GM23338 (cell line): ENCODE data around the gene CHST11. TPM values are rescaled to one million over a fixed set of nuclear protein-coding genes. Genes with fewer than 3 reads are reported as not detected.

Experiments
- ATAC-seq: fragments of 200-7000 bp; cut with Tn5 transposase; 3 replicates; pipeline ENCODE4 v1.9.1; 2020
- DNase-seq: peaks from one replicate; pipeline ENCODE4 v3.0.0-alpha.2; 2015; ENCODE audit warnings: low spot score
- H2AFZ ChIP-seq: fragments of 200-600 bp; sonication (generic); 2 replicates; pipeline ENCODE4 v1.8.0; 2016; ENCODE audit warnings: antibody characterized with exemption, mild to moderate bottlenecking, moderate library complexity
- H3F3A ChIP-seq: fragments of 200-600 bp; sonication (generic); replicated peaks from 2 replicates; pipeline ENCODE4 v1.8.0; 2017; ENCODE audit warnings: antibody characterized with exemption, mixed run types, low read depth
- H3K27ac ChIP-seq: fragments of 200-600 bp; sonication (generic); 2 replicates; pipeline ENCODE4 v1.6.1; 2016; ENCODE audit warnings: low read depth
- H3K27me3 ChIP-seq: fragments of 200-600 bp; sonication (generic); 2 replicates; pipeline ENCODE4 v1.8.0; 2016; ENCODE audit warnings: mild to moderate bottlenecking, mixed run types, moderate library complexity; ENCODE audit not compliant: insufficient read depth
- H3K36me3 ChIP-seq: fragments of 200-600 bp; sonication (generic); 2 replicates; pipeline ENCODE4 v1.8.0; 2016; ENCODE audit warnings: mild to moderate bottlenecking; ENCODE audit not compliant: insufficient read depth
- H3K4me1 ChIP-seq: fragments of 200-600 bp; sonication (generic); 2 replicates; pipeline ENCODE4 v1.8.0; 2016; ENCODE audit warnings: mild to moderate bottlenecking, moderate library complexity; ENCODE audit not compliant: insufficient read depth
- H3K4me2 ChIP-seq: fragments of 200-600 bp; sonication (generic); 2 replicates; pipeline ENCODE4 v1.7.1; 2017; ENCODE audit warnings: mixed run types
- H3K4me3 ChIP-seq: fragments of 200-600 bp; sonication (generic); 2 replicates; pipeline ENCODE4 v1.6.1; 2016; ENCODE audit warnings: mixed run types
- H3K79me2 ChIP-seq: fragments of 200-600 bp; sonication (generic); replicated peaks from 2 replicates; pipeline ENCODE4 v1.8.0; 2017; ENCODE audit warnings: mild to moderate bottlenecking; ENCODE audit not compliant: insufficient read depth
- H3K9me2 ChIP-seq: fragments of 200-600 bp; sonication (generic); 2 replicates; pipeline ENCODE4 v1.8.0; 2017; ENCODE audit not compliant: insufficient read depth
- H4K20me1 ChIP-seq: fragments of 200-600 bp; sonication (generic); replicated peaks from 2 replicates; pipeline ENCODE4 v1.8.0; 2017; ENCODE audit warnings: mild to moderate bottlenecking; ENCODE audit not compliant: insufficient read depth
- H3K27ac Mint-ChIP-seq: 2 replicates; pipeline ENCODE4 v1.8.0; 2020; ENCODE audit warnings: inconsistent platforms, mild to moderate bottlenecking, moderate library complexity, mixed read lengths
- H3K27me3 Mint-ChIP-seq: 3 replicates; pipeline ENCODE4 v1.8.0; 2022; ENCODE audit warnings: low read depth, mild to moderate bottlenecking, moderate library complexity, mixed read lengths, inconsistent platforms; ENCODE audit not compliant: insufficient read depth, poor library complexity
- H3K36me3 Mint-ChIP-seq: 3 replicates; pipeline ENCODE4 v1.8.0; 2021; ENCODE audit warnings: low read depth, mild to moderate bottlenecking, inconsistent platforms, moderate library complexity, mixed read lengths
- H3K4me1 Mint-ChIP-seq: 3 replicates; pipeline ENCODE4 v1.8.0; 2020; ENCODE audit warnings: mild to moderate bottlenecking, inconsistent platforms, mixed read lengths
- H3K4me3 Mint-ChIP-seq: 3 replicates; pipeline ENCODE4 v1.8.0; 2021; ENCODE audit warnings: moderate library complexity, mild to moderate bottlenecking, inconsistent platforms, mixed read lengths
- H3K9me3 Mint-ChIP-seq: 3 replicates; pipeline ENCODE4 v1.8.0; 2020; ENCODE audit warnings: moderate library complexity, mild to moderate bottlenecking, inconsistent platforms, mixed read lengths
- CREB1 ChIP-seq: fragments of 250-450 bp; sonication (Bioruptor Pico); IDR thresholded peaks from 2 replicates; pipeline ENCODE4 v1.5.0; 2020; ENCODE audit warnings: low read depth, mild to moderate bottlenecking, moderate library complexity
- CTCF ChIP-seq, 2 experiments: fragments of 200-600 bp in 1 of 2; sonication (generic) in 1 of 2; conservative IDR thresholded peaks; 2 replicates each; pipeline versions ENCODE4 v1.5.1 to v1.6.1; 2016 to 2017; ENCODE audit warnings: antibody characterized with exemption in 2 of 2, low read depth in 2 of 2, mild to moderate bottlenecking in 2 of 2, moderate library complexity in 1 of 2
- ETS1 ChIP-seq: IDR thresholded peaks from 2 replicates; pipeline ENCODE4 v1.6.1; 2016; ENCODE audit warnings: antibody characterized with exemption
- EZH2 ChIP-seq: fragments of 200-600 bp; sonication (generic); IDR thresholded peaks from one replicate; pipeline ENCODE4 v1.8.0; 2017; ENCODE audit warnings: antibody characterized with exemption, mild to moderate bottlenecking, low read depth; ENCODE audit not compliant: unreplicated experiment
- EZH2phosphoT487 ChIP-seq: fragments of 200-600 bp; sonication (generic); IDR thresholded peaks from one replicate; pipeline ENCODE4 v1.8.1; 2018; ENCODE audit warnings: antibody characterized with exemption; ENCODE audit not compliant: unreplicated experiment
- JUNB ChIP-seq: IDR thresholded peaks from one replicate; pipeline ENCODE4 v1.6.1; 2016; ENCODE audit warnings: antibody characterized with exemption; ENCODE audit not compliant: unreplicated experiment
- NANOG ChIP-seq: IDR thresholded peaks from 2 replicates; pipeline ENCODE4 v1.6.1; 2016; ENCODE audit warnings: antibody characterized with exemption, borderline replicate concordance
- POLR2AphosphoS5 ChIP-seq: IDR thresholded peaks from 2 replicates; pipeline ENCODE4 v1.6.1; 2016; ENCODE audit warnings: antibody characterized with exemption, low read depth
- REST ChIP-seq: IDR thresholded peaks from one replicate; pipeline ENCODE4 v1.6.1; 2018; ENCODE audit warnings: antibody characterized with exemption; ENCODE audit not compliant: unreplicated experiment
- STAT1 ChIP-seq: IDR thresholded peaks from one replicate; pipeline ENCODE4 v1.6.1; 2016; ENCODE audit warnings: antibody characterized with exemption; ENCODE audit not compliant: unreplicated experiment
- ZNF114 ChIP-seq: fragments of 250-450 bp; sonication (Bioruptor Pico); IDR thresholded peaks from 2 replicates; pipeline ENCODE4 v1.5.0; 2020; ENCODE audit warnings: mild to moderate bottlenecking, moderate library complexity
- ZNF331 ChIP-seq: fragments of 250-450 bp; sonication (Bioruptor Pico); IDR thresholded peaks from 2 replicates; pipeline ENCODE4 v1.5.0; 2020; ENCODE audit warnings: low read depth, mild to moderate bottlenecking, moderate library complexity
- ZNF462 ChIP-seq: fragments of 250-450 bp; sonication (Bioruptor Pico); IDR thresholded peaks from 2 replicates; pipeline ENCODE4 v1.5.0; 2020; ENCODE audit warnings: mild to moderate bottlenecking, moderate library complexity
- polyA plus RNA-seq: library from polyadenylated mRNA; unstranded; fragments of >200 nt; fragmentation: Nextera tagmentation; extraction: Ambion mirVana; gene quantifications from 2 replicates; pipeline ENCODE4 v1.2.1, GENCODE V29; 2016
- total RNA-seq: library from RNA; depleted of rRNA; stranded (reverse); fragments of >200 nt; shearing (Covaris generic); gene quantifications from 2 replicates; pipeline ENCODE4 v1.2.3, GENCODE V29; 2014

CHST11 gene
- total and polyA plus RNA-seq, 2 experiments from 2014 or later = 7.7 to 25.7 TPM

- no peak overlapping the region for H3K4me3 ChIP-seq
- peaks cover 21% of the 10 kb centered on the region; the same call in 1 of the 2 replicates for H3K4me1 ChIP-seq
- no peak overlapping the region for H3K4me2 ChIP-seq
- H2AFZ ChIP-seq = no peak overlapping the region
- H3K4me1 Mint-ChIP-seq = peaks cover 30% of the 10 kb centered on the region
- H3K27me3 ChIP-seq = no peaks in the 10 kb centered on the region
- H3K4me3 Mint-ChIP-seq = no peak overlapping the region
- H4K20me1 ChIP-seq = no peaks in the 10 kb centered on the region
- peaks cover 6% of the 10 kb centered on the region for H3K27me3 Mint-ChIP-seq
- H3K27ac ChIP-seq = no peak overlapping the region
- H3K27ac Mint-ChIP-seq = no peak overlapping the region
- DNase-seq = no peak
- no peaks in the 10 kb centered on the region for H3K36me3 ChIP-seq
- no peak for ATAC-seq
- H3K36me3 Mint-ChIP-seq = peaks cover 4% of the 10 kb centered on the region; the same call in 1 of the 3 replicates
- no peaks in the 10 kb centered on the region for H3K9me3 Mint-ChIP-seq
- TF ChIP-seq CREB1 (no peak), EZH2phosphoT487 (no peak), REST (no peak), ETS1 (no peak), POLR2AphosphoS5 (no peak), ZNF114 (CRISPR knock-in tag) (no peak), ZNF462 (CRISPR knock-in tag) (no peak), EZH2 (no peak), ZNF331 (CRISPR knock-in tag) (no peak), NANOG (no peak), JUNB (no peak), CTCF (conservative IDR thresholded peaks at IDR 0.05; ENCODE audit: low read depth in 2 of 2) (no peak), STAT1 (no peak)
- no peaks in the 10 kb centered on the region for H3K9me2 ChIP-seq
- no peaks in the 10 kb centered on the region for H3F3A ChIP-seq
- H3K79me2 ChIP-seq = no peaks in the 10 kb centered on the region
Observed at GRCh38 chr12:104602896-104603295, 146.1 kb downstream of the CHST11 start.
